ENCODE data around the gene GABPB2. TPM values are rescaled to one million over a fixed set of nuclear protein-coding genes. Genes with fewer than 3 reads are reported as not detected.

GABPB2 gene
- total RNA-seq, 4 donors from 2014 or later = 7.9 to 32.2 (median 15.8) TPM

DNA sequence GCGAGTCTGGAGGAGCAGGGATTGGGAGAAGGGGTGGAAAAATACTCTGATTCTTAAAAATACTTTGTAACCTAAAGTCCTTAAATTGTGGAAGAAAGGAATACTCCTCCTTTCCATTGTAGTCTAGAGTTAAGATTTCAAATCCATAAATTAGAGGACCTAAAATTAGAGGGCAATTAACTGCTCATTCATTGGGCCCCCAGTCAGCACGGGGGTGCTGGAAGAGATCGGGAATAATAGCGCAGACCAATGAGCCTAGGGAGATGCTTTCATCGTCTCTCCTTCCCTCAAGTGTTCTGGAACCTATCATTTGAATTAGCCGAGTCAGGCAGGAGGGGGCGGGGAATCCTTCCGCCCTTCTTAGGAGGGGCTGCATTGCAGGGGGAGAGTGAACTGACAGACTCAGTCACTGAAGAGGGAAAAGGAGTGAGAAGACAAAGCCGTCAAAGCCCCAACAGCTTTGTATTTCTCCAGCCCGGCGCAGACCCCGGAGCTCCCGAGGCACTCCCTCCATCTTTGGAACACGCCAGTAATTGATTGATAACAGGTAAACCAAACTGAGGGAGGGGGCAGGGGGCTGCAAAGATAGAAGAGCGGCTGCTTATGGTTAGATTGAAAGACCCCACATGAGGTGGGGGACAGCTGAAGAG is 10.4 kb upstream of the GABPB2 start, which contains the start of gene MLLT11:
Gene MLLT11, plus strand, starts transcription at position 391 of the 650 bp plus-strand sequence. CDS start 6,828 bp downstream, outside the sequence.
- peak within 1 kb of the TSS; percentile 94 to 96 (median 96) for H3K27ac ChIP-seq
- peak within 1 kb of the TSS; percentile 72 to 94 (median 87) for H3K4me3 ChIP-seq
- no peaks in the 10 kb centered on the region for H3K9me3 ChIP-seq
- no peaks in the 10 kb centered on the region for H3K27me3 ChIP-seq
- peak; percentile 50 to 59 (median 52) for DNase-seq
- peaks cover 0 to 7% (median 0%) of the 10 kb centered on the region in 3 donors for H3K36me3 ChIP-seq
- H3K4me1 ChIP-seq = peaks cover 0 to 30% (median 14%) of the 10 kb centered on the region in 4 donors
- TF ChIP-seq, protein P1, sequence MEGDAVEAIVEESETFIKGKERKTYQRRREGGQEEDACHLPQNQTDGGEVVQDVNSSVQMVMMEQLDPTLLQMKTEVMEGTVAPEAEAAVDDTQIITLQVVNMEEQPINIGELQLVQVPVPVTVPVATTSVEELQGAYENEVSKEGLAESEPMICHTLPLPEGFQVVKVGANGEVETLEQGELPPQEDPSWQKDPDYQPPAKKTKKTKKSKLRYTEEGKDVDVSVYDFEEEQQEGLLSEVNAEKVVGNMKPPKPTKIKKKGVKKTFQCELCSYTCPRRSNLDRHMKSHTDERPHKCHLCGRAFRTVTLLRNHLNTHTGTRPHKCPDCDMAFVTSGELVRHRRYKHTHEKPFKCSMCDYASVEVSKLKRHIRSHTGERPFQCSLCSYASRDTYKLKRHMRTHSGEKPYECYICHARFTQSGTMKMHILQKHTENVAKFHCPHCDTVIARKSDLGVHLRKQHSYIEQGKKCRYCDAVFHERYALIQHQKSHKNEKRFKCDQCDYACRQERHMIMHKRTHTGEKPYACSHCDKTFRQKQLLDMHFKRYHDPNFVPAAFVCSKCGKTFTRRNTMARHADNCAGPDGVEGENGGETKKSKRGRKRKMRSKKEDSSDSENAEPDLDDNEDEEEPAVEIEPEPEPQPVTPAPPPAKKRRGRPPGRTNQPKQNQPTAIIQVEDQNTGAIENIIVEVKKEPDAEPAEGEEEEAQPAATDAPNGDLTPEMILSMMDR (IDR thresholded peaks at IDR 0.05) = no peak
- no peak for TF ChIP-seq POLR2A (IDR thresholded peaks at IDR 0.05)

DNA sequence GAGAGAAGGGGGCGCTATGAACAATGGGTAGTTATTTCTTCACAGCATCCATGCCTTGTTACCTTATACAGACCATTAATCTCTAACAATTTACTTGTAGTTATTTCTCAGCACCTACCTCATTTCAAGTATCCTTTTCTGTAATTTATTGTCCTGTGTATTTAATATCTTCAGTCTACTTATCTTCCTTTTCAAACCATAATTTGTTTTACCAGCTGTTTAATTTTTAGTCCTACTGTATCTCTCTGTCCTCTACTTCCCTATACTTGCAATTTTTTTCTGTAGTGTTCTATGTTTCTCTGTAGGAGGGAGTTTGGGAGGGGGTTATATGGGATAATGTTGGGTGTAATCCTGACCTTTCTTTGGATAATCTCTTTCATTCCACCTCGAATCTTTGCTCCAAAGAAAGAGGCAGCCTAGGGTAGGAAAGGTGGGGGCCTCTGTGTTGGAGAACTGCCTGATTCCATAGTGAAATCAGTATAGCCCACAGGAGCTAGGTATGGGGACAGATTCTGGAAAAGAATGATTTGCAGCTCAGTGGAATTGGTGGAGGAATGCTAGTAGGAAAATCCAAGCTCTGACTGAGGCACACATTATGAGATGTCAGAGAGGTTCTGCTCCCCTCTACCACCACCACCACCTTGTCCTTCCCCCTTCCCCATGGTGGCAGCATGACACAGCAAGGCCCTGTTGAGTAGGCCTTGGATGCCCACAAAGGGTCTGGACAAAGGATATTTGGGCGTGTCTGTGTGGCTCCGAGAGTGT is 9.7 kb upstream of the GABPB2 start:
- Histone ChIP-seq H3K4me3 (peak overlapping the region in 3 of 4 donors; percentile 72 to 94 (median 88)), H3K36me3 (peaks cover 0 to under 1% (median 0%) of the 10 kb centered on the region in 3 donors), H3K27me3 (no peaks in the 10 kb centered on the region), H3K27ac (peak overlapping the region in 2 of 4 donors; percentile 95 to 96), H3K4me1 (peaks cover 0 to 25% (median 7%) of the 10 kb centered on the region in 4 donors), H3K9me3 (no peaks in the 10 kb centered on the region)
- TF ChIP-seq, protein P1 (IDR thresholded peaks at IDR 0.05) = no peak
- TF ChIP-seq POLR2A (IDR thresholded peaks at IDR 0.05) = no peak
- DNase-seq = no peak

DNA sequence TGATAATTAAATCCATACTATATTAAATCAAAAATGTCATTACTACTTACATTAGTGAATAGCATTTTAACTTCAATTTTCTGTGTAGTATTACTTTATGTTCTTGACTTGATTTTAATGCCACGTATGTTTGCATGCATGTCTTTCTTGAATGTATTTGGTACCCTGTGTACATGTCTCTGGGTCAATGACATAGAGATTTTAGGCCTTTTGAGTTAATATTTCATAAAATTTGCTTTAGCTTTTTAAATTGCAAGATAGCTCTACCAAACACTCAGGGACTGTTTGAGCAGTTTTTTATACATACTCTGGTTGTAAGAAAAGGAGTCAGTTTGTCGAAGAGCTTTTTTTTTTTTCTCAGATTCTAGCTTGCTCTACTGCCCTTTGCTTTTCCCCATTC is 8.9 kb upstream of the GABPB2 start:
- no peaks in the 10 kb centered on the region for H3K27me3 ChIP-seq
- no peak for TF ChIP-seq POLR2A (IDR thresholded peaks at IDR 0.05)
- TF ChIP-seq, protein P1 (IDR thresholded peaks at IDR 0.05) = no peak
- no peak overlapping the region for H3K27ac ChIP-seq
- peaks cover 0 to 16% (median 4%) of the 10 kb centered on the region in 4 donors for H3K4me1 ChIP-seq
- H3K4me3 ChIP-seq = no peak overlapping the region
- no peaks in the 10 kb centered on the region for H3K9me3 ChIP-seq
- DNase-seq = no peak
- no peaks in the 10 kb centered on the region for H3K36me3 ChIP-seq

DNA sequence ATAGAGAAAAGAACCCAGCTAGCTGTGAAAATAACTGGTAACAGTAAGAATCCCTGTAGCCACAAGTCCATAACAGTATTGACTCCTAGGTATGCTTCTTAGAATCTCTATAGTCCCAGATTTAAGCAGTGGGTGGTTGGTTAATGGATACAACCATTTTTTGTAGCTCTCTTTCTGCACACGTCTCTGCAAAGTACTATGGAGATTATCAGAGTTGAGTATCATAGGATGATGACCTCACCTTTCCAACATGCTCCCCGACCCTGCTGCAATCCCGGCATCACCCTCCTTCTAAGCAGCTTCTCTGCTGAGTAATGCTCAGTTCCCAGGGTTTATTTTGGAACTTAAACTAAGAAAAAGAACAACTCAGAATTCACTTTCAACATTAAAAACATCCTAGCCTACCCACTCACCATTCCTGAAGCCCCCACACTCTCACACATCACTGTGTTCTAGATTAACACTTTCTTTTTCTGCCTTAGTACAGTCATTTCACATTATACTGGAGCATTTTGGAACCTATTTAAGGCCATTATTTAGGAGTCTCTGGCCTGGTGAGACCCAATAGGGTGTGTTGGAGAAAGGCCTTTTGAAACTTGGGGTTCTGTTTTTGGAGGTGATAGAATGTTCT is 7.7 kb upstream of the GABPB2 start:
- no peak for TF ChIP-seq POLR2A (IDR thresholded peaks at IDR 0.05)
- TF ChIP-seq, protein P1 (IDR thresholded peaks at IDR 0.05) = no peak
- H3K36me3 ChIP-seq = no peaks in the 10 kb centered on the region
- no peaks in the 10 kb centered on the region for H3K27me3 ChIP-seq
- no peak for DNase-seq
- no peak overlapping the region for H3K27ac ChIP-seq
- H3K9me3 ChIP-seq = no peaks in the 10 kb centered on the region
- H3K4me3 ChIP-seq = no peak overlapping the region
- H3K4me1 ChIP-seq = peaks cover 0 to 6% (median 0%) of the 10 kb centered on the region in 4 donors

DNA sequence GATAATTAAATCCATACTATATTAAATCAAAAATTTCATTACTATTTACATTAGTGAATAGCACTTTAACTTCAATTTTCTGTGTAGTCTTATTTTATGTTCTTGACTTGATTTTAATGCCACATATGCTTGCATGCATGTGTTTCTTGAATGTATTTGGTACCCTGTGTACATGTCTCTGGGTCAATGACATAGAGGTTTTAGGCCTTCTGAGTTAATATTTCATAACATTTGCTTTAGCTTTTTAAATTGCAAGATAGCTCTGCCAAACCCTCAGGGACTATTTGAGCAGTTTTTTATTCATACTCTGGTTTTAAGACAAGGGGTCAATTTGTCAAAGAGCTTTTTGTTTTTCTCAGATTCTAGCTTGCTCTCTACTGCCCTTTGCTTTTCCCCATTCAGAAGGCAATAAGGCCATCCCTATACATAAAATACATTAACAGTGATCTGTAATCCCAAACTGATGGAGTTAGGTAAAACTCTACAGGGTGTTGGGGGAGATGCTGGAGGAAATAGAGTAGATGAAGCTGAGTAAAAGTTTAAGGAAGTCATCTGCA is 5.4 kb upstream of the GABPB2 start:
- Histone ChIP-seq H3K9me3 (no peaks in the 10 kb centered on the region), H3K36me3 (no peaks in the 10 kb centered on the region), H3K27ac (no peak overlapping the region), H3K27me3 (no peaks in the 10 kb centered on the region), H3K4me3 (no peak overlapping the region), H3K4me1 (peaks cover 0 to 6% (median 2%) of the 10 kb centered on the region in 4 donors)
- DNase-seq = no peak
- TF ChIP-seq, protein P1 (IDR thresholded peaks at IDR 0.05) = no peak
- TF ChIP-seq POLR2A (IDR thresholded peaks at IDR 0.05) = no peak
